A673 (cell line): ENCODE results near the gene GAS2L2. TPM values are rescaled to one million over a fixed set of nuclear protein-coding genes. Genes with fewer than 3 reads are reported as not detected.
A peak's percentile ranks its signal among the peaks of the same experiment; 100 is the strongest.

Experiments used
- BruUV-seq: library from RNA; stranded (reverse); fragments of 400-500 nt; replicated peaks from 2 replicates; lab custom pipeline; 2021; lab: Mats Ljungman, UMichigan
- CTCF ChIA-PET: fragments of 300-600 bp; sonication (Branson Sonifier 250); formaldehyde crosslinking; loops from one replicate; lab custom pipeline; 2022; ENCODE audit warnings: antibody characterized with exemption; lab: Charles Lee
- POLR2A ChIA-PET: fragments of 300-600 bp; sonication (Branson Sonifier 250); formaldehyde crosslinking; loops from one replicate; lab custom pipeline; 2022; ENCODE audit warnings: antibody characterized with exemption; ENCODE audit not compliant: low non-redundant PET; lab: Charles Lee
- DNase-seq: peaks from one replicate; pipeline ENCODE4 v3.0.0-alpha.2; 2015; ENCODE audit warnings: low spot score
- H3K27ac ChIP-seq: fragments of 200-600 bp; sonication (generic); 2 replicates; pipeline ENCODE4 v1.5.1; 2016; ENCODE audit warnings: mixed run types, low read depth, mild to moderate bottlenecking, mixed read lengths, antibody characterized with exemption, low read length; ENCODE audit not compliant: poor library complexity, severe bottlenecking
- H3K27me3 ChIP-seq: fragments of 200-600 bp; sonication (generic); replicated peaks from 2 replicates; pipeline ENCODE4 v1.6.1; 2017; ENCODE audit warnings: mixed run types, low read depth, mild to moderate bottlenecking, mixed read lengths, antibody characterized with exemption, low read length; ENCODE audit not compliant: insufficient read depth, poor library complexity
- H3K36me3 ChIP-seq: fragments of 200-600 bp; sonication (generic); 2 replicates; pipeline ENCODE4 v1.6.1; 2016; ENCODE audit warnings: mixed run types, mild to moderate bottlenecking, mixed read lengths, antibody characterized with exemption, low read length; ENCODE audit not compliant: insufficient read depth, poor library complexity, severe bottlenecking
- H3K4me1 ChIP-seq: fragments of 200-600 bp; sonication (generic); 2 replicates; pipeline ENCODE4 v1.6.1; 2017; ENCODE audit warnings: mixed run types, mild to moderate bottlenecking, mixed read lengths, antibody characterized with exemption, low read length; ENCODE audit not compliant: insufficient read depth, poor library complexity, severe bottlenecking
- H3K4me3 ChIP-seq: fragments of 200-600 bp; sonication (generic); 2 replicates; pipeline ENCODE4 v1.5.1; 2016; ENCODE audit warnings: low read depth, mixed run types, mild to moderate bottlenecking, mixed read lengths, low read length; ENCODE audit not compliant: poor library complexity, severe bottlenecking
- H3K9me3 ChIP-seq: fragments of 200-600 bp; sonication (generic); 2 replicates; pipeline ENCODE4 v1.6.1; 2016; ENCODE audit warnings: mixed run types, low read depth, mild to moderate bottlenecking, mixed read lengths, antibody characterized with exemption, low read length; ENCODE audit not compliant: poor library complexity, severe bottlenecking
- CTCF ChIP-seq: fragments of 300-800, 200-600 bp; sonication (generic); conservative IDR thresholded peaks from 2 replicates; pipeline ENCODE4 v1.5.1; 2017; ENCODE audit warnings: low read depth, mild to moderate bottlenecking, antibody characterized with exemption, low read length, moderate library complexity, mixed read lengths
- EZH2 ChIP-seq: fragments of 200-600 bp; sonication (generic); IDR thresholded peaks from 2 replicates; pipeline ENCODE4 v1.6.1; 2017; ENCODE audit warnings: borderline replicate concordance, low read depth, mild to moderate bottlenecking, mixed read lengths, antibody characterized with exemption, low read length; ENCODE audit not compliant: poor library complexity, severe bottlenecking
- intact Hi-C: fragments of 100-400 bp; cut with micrococcal nuclease; formaldehyde crosslinking; loops from one replicate; pipeline ENCODE4 v1.10.0; 2022; ENCODE audit not compliant: unreplicated experiment
- total RNA-seq: library from RNA; stranded (reverse); gene quantifications from 2 replicates; pipeline ENCODE4 v1.2.3, GENCODE V29; 2021

GAS2L2 gene
- total RNA-seq, 1 experiment from 2014 or later, result not detected

- H3K36me3 ChIP-seq, result no peaks in the 10 kb centered on the region
- ChIA-PET POLR2A (interaction anchor here (0.6 kb wide), 1 partner anchor 13 kb away, joined by 5 read pairs; the partner anchor contains the start of gene TAF15), CTCF (interaction anchor here (0.5 to 1.1 kb wide), 2 partner anchors 8 to 32 kb away, joined by 3 to 7 read pairs; no protein-coding TSS in a partner anchor)
- no peak overlapping the region for H3K27ac ChIP-seq
- no peaks in the 10 kb centered on the region for H3K9me3 ChIP-seq
- H3K27me3 ChIP-seq, result no peaks in the 10 kb centered on the region
- no TSS peak for BruUV-seq
- intact Hi-C loops, result no loop called here
- peak overlapping the region; percentile 43 for H3K4me3 ChIP-seq
- H3K4me1 ChIP-seq, result no peaks in the 10 kb centered on the region
- DNase-seq, result no peak
- no peak for TF ChIP-seq CTCF
- no peak for TF ChIP-seq EZH2
Measured at GRCh38 chr17:35795871-35796265, 42.8 kb upstream of the GAS2L2 start.

DNA sequence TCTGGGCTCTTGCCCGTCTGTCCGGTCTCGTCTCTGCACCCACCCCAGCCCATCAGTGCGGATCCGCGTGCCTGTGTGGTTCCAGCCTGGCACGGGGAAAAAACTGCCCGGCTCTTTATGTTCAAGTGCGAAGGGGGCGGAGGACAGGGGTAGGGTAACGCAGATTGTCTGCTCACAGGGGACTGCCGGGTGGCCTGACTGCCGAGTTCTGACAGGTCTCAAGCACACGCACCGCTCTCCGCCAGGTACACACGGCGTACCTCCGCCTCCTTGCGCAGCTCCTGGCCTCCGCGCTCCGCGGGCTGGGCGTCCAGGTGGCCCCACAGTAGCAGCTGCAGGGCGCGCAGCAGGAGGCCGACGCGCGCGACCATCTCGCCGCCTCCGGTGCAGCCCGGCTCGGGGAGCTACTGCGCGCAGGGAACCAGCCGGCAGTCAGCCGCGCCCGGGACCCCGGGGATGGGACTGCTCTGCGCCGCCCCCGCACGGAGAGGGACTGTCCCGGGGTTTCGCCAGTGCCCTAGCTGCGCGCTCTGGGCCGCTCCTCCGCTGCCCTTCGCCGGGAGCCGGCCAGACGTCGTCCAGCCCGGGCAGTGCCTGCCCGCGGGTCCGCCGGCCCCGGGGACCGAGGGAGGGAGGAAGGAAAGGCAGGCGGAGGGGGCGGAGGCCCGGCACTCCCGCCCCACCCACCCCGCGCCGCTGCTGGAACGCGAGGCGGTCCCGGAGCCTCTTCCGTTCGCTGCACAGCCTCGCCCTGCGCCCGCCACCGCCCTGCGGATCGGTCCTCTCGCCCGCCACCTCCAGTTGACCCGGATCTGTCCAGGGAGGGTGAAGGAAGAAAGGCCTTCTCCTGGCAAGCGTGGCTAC, 42.2 kb upstream of the GAS2L2 start, which contains the start of gene MMP28:
Gene MMP28 (minus strand): TSS at position 635 of the 864 bp plus-strand sequence. CDS start 264 bp downstream, at position 371.
- Histone ChIP-seq H3K27ac (no peak within 1 kb of the TSS), H3K27me3 (no peaks in the 10 kb centered on the region), H3K4me1 (no peaks in the 10 kb centered on the region), H3K9me3 (no peaks in the 10 kb centered on the region), H3K36me3 (no peaks in the 10 kb centered on the region), H3K4me3 (peak within 1 kb of the TSS; percentile 43)
- intact Hi-C loops, result no loop called here
- DNase-seq, result no peak
- CTCF ChIA-PET, result interaction anchor here (1.1 kb wide), 1 partner anchor 31 kb away, joined by 3 read pairs; no protein-coding TSS in a partner anchor
- no peak for TF ChIP-seq EZH2
- no peak for TF ChIP-seq CTCF
- no TSS peak for BruUV-seq
- POLR2A ChIA-PET, result interaction anchor here (0.6 kb wide), 1 partner anchor 14 kb away, joined by 5 read pairs; the partner anchor contains the start of gene TAF15

- Histone ChIP-seq H3K27me3 (no peaks in the 10 kb centered on the region), H3K4me1 (no peaks in the 10 kb centered on the region), H3K36me3 (no peaks in the 10 kb centered on the region), H3K27ac (no peak overlapping the region), H3K4me3 (no peak overlapping the region), H3K9me3 (no peaks in the 10 kb centered on the region)
- no peak for DNase-seq
- ChIA-PET POLR2A (no interaction called here), CTCF (no interaction called here)
- intact Hi-C loops, result no loop called here
- TF ChIP-seq EZH2 (no peak), CTCF (no peak)
- BruUV-seq, result no TSS peak
Measured at GRCh38 chr17:35793257-35793656, 40.2 kb upstream of the GAS2L2 start.
